Hepatocyte (in vitro differentiated cells): ENCODE data around the gene WDR54. TPM values are rescaled to one million over a fixed set of nuclear protein-coding genes. Genes with fewer than 3 reads are reported as not detected.
A peak's percentile ranks its signal among the peaks of the same experiment; 100 is the strongest.
"Not testable (repeated sequence)": the region's sequence is repeated elsewhere in the genome, so short reads cannot be mapped to it uniquely, and the experiment has no call there.

ENCODE experiments used
- DNase-seq: peaks from one replicate; pipeline ENCODE4 v3.0.0-alpha.2; 2016; ENCODE audit warnings: low spot score
- H2AFZ ChIP-seq: fragments of 200-600 bp; sonication (generic); 2 replicates; pipeline ENCODE4 v1.6.0; 2016; ENCODE audit warnings: antibody characterized with exemption, mild to moderate bottlenecking
- H3K27ac ChIP-seq: fragments of 200-600 bp; sonication (generic); 2 replicates; pipeline ENCODE4 v1.5.1; 2016; ENCODE audit warnings: mild to moderate bottlenecking
- H3K27me3 ChIP-seq: fragments of 200-600 bp; sonication (generic); 2 replicates; pipeline ENCODE4 v1.6.1; 2016
- H3K36me3 ChIP-seq: fragments of 200-600 bp; sonication (generic); replicated peaks from 2 replicates; pipeline ENCODE4 v1.5.1; 2016; ENCODE audit warnings: low read depth; ENCODE audit not compliant: insufficient read depth
- H3K4me1 ChIP-seq: fragments of 200-600 bp; sonication (generic); 2 replicates; pipeline ENCODE4 v1.5.1; 2016; ENCODE audit warnings: mild to moderate bottlenecking, moderate library complexity; ENCODE audit not compliant: insufficient read depth
- H3K4me2 ChIP-seq: fragments of 200-600 bp; sonication (generic); 2 replicates; pipeline ENCODE4 v1.6.0; 2016
- H3K4me3 ChIP-seq: fragments of 200-600 bp; sonication (generic); 2 replicates; pipeline ENCODE4 v1.5.1; 2016; ENCODE audit warnings: mild to moderate bottlenecking
- H3K79me2 ChIP-seq: fragments of 200-600 bp; sonication (generic); 2 replicates; pipeline ENCODE4 v1.6.0; 2017; ENCODE audit warnings: mild to moderate bottlenecking
- H3K9me2 ChIP-seq: fragments of 200-600 bp; sonication (generic); replicated peaks from 2 replicates; pipeline ENCODE4 v1.6.0; 2017; ENCODE audit warnings: mild to moderate bottlenecking; ENCODE audit not compliant: insufficient read depth
- H3K9me3 ChIP-seq: fragments of 200-600 bp; sonication (generic); 2 replicates; pipeline ENCODE4 v1.5.1; 2016; ENCODE audit warnings: low read depth, mild to moderate bottlenecking
- H4K20me1 ChIP-seq: fragments of 200-600 bp; sonication (generic); 2 replicates; pipeline ENCODE4 v1.6.0; 2016; ENCODE audit warnings: mild to moderate bottlenecking; ENCODE audit not compliant: insufficient read depth, poor library complexity, severe bottlenecking
- EZH2 ChIP-seq: fragments of 200-600 bp; sonication (generic); IDR thresholded peaks from 2 replicates; pipeline ENCODE4 v1.6.1; 2016; ENCODE audit warnings: antibody characterized with exemption, mild to moderate bottlenecking, borderline replicate concordance
- EZH2phosphoT487 ChIP-seq: fragments of 200-600 bp; sonication (generic); IDR thresholded peaks from one replicate; pipeline ENCODE4 v1.6.1; 2018; ENCODE audit warnings: antibody characterized with exemption, mild to moderate bottlenecking, low read depth, moderate library complexity; ENCODE audit not compliant: unreplicated experiment, severe bottlenecking
- WGBS: methylation state at CpG from one replicate; pipeline ENCODE4 v1.1.6; 2016; ENCODE audit warnings: low lambda C conversion rate; ENCODE audit errors: missing lambda C conversion rate; 5-methylcytosine and 5-hydroxymethylcytosine counted together
- polyA plus RNA-seq: library from polyadenylated mRNA; unstranded; fragments of >200 nt; fragmentation: Nextera tagmentation; extraction: Ambion mirVana; gene quantifications from 2 replicates; pipeline ENCODE4 v1.2.1, GENCODE V29; 2016
- total RNA-seq: library from RNA; depleted of rRNA; stranded (reverse); fragments of >200 nt; gene quantifications from 2 replicates; pipeline ENCODE4 v1.2.3, GENCODE V29; 2014
- TF ChIP-seq, protein P1 (sequence below): fragments of 200-600 bp; sonication (generic); IDR thresholded peaks from 2 replicates; pipeline ENCODE4 v1.5.1; 2016; ENCODE audit warnings: antibody characterized with exemption, mild to moderate bottlenecking; ENCODE audit not compliant: poor library complexity

Gene WDR54
- total and polyA plus RNA-seq, 2 experiments from 2014 or later, result 6.2 to 22.6 TPM

- peak within 1 kb of the TSS; percentile 98 for H3K27ac ChIP-seq
- no peaks in the 10 kb centered on the region for H3K36me3 ChIP-seq
- no peaks in the 10 kb centered on the region for H3K27me3 ChIP-seq
- peaks cover 34% of the 10 kb centered on the region for H3K79me2 ChIP-seq
- TF ChIP-seq, protein P1, sequence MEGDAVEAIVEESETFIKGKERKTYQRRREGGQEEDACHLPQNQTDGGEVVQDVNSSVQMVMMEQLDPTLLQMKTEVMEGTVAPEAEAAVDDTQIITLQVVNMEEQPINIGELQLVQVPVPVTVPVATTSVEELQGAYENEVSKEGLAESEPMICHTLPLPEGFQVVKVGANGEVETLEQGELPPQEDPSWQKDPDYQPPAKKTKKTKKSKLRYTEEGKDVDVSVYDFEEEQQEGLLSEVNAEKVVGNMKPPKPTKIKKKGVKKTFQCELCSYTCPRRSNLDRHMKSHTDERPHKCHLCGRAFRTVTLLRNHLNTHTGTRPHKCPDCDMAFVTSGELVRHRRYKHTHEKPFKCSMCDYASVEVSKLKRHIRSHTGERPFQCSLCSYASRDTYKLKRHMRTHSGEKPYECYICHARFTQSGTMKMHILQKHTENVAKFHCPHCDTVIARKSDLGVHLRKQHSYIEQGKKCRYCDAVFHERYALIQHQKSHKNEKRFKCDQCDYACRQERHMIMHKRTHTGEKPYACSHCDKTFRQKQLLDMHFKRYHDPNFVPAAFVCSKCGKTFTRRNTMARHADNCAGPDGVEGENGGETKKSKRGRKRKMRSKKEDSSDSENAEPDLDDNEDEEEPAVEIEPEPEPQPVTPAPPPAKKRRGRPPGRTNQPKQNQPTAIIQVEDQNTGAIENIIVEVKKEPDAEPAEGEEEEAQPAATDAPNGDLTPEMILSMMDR, result no peak
- no peak for TF ChIP-seq EZH2phosphoT487
- TF ChIP-seq EZH2, result no peak
- no peaks in the 10 kb centered on the region for H3K9me2 ChIP-seq
- peak within 1 kb of the TSS; percentile 50 for H2AFZ ChIP-seq
- H3K4me1 ChIP-seq, result peaks cover 20% of the 10 kb centered on the region
- H3K4me3 ChIP-seq, result peak within 1 kb of the TSS; percentile 8
- no peaks in the 10 kb centered on the region for H3K9me3 ChIP-seq
- DNase-seq, result peak; percentile 88
- 9% methylated on average over 50 of the region's 75 CpGs for WGBS
- H4K20me1 ChIP-seq, result peaks cover 27% of the 10 kb centered on the region
- peak within 1 kb of the TSS; percentile 86 for H3K4me2 ChIP-seq
Observed at GRCh38 chr2:74441690-74442482, 20.4 kb downstream of the WDR54 start, which contains the start of gene RTKN. Gene RTKN (minus strand): TSS chr2:74441937. CDS start chr2:74441816, 121 bp downstream.

- peak overlapping the region; percentile 86 for H3K4me2 ChIP-seq
- peak overlapping the region; percentile 50 for H2AFZ ChIP-seq
- H3K27me3 ChIP-seq, H3K4me3 ChIP-seq, DNase-seq, H3K36me3 ChIP-seq, H3K9me2 ChIP-seq, H3K9me3 ChIP-seq: not testable (repeated sequence)
- 84% methylated on average over 16 of the region's 16 CpGs for WGBS
- peak overlapping the region; percentile 98 for H3K27ac ChIP-seq
- peaks cover 26% of the 10 kb centered on the region for H3K79me2 ChIP-seq
- H4K20me1 ChIP-seq, result peaks cover 19% of the 10 kb centered on the region
- peaks cover 24% of the 10 kb centered on the region for H3K4me1 ChIP-seq
Observed at GRCh38 chr2:74442483-74443297, 21.2 kb downstream of the WDR54 start.

GRCh38 chr2:74444498-74445318 lies 23.2 kb downstream of the WDR54 start:
- Histone ChIP-seq H3K36me3 (no peaks in the 10 kb centered on the region), H3K4me1 (peaks cover 8% of the 10 kb centered on the region), H3K79me2 (peaks cover 6% of the 10 kb centered on the region), H3K9me2 (no peaks in the 10 kb centered on the region), H3K4me3 (no peak overlapping the region), H3K27ac (peak overlapping the region; percentile 43), H3K9me3 (no peaks in the 10 kb centered on the region), H3K27me3 (no peaks in the 10 kb centered on the region), H2AFZ (no peak overlapping the region), H4K20me1 (no peaks in the 10 kb centered on the region), H3K4me2 (peak overlapping the region; percentile 42)
- no peak for DNase-seq
- WGBS, result 63% methylated on average over 5 of the region's 5 CpGs
- TF ChIP-seq EZH2 (no peak), EZH2phosphoT487 (no peak)
- TF ChIP-seq, protein P1, result no peak
